Measurements from ENCODE around the gene HECTD4. TPM values are rescaled to one million over a fixed set of nuclear protein-coding genes. Genes with fewer than 3 reads are reported as not detected.

The HECTD4 gene
- total and polyA plus RNA-seq, 9 of the 15 experiments (the other 6 are each of a cell fraction or from before 2014, with no cell fraction given): 3.5 to 33.3 (median 13.5) TPM

GRCh38 chr12:112185093-112185923, 196.9 kb downstream of the HECTD4 start:
- ChIA-PET CTCF (ENCODE audit: low intra/inter-chr PET ratio) (no interaction called here), POLR2A (interaction anchor here (0.5 to 0.7 kb wide), 2 partner anchors 127 to 216 kb away, joined by 3 read pairs; no protein-coding TSS in a partner anchor)
- no peaks in the 10 kb centered on the region for H3K9me3 ChIP-seq (replicated peaks; ENCODE audit: control insufficient read depth, insufficient read depth, low read depth, low read length)
- 93% methylated on average over 25 of the region's 26 CpGs for WGBS (ENCODE audit: insufficient coverage, low coverage, missing lambda C conversion rate)
- H3K4me2 ChIP-seq (ENCODE audit: insufficient read depth, low read length): no peak overlapping the region
- no TSS peak for BruUV-seq (replicated peaks)
- peaks cover 47% of the 10 kb centered on the region; the same call in 2 of the 3 replicates for H3K36me3 ChIP-seq (ENCODE audit: control insufficient read depth, insufficient read depth, low read length)
- H3K27ac ChIP-seq (ENCODE audit: extremely low read depth, low read depth, low read length): no peak overlapping the region
- in situ Hi-C loops (cut with MboI) (no loop called here), intact Hi-C loops (cut with micrococcal nuclease) (no loop called here)
- TF ChIP-seq SLC30A9 (CRISPR knock-in tag; IDR thresholded peaks at IDR 0.05) (no peak), NFXL1 (CRISPR knock-in tag; IDR thresholded peaks at IDR 0.05) (no peak), NFIC (IDR thresholded peaks at IDR 0.05) (peak; percentile 66)
- peaks cover 5% of the 10 kb centered on the region for H3K9me1 ChIP-seq (ENCODE audit: control insufficient read depth, insufficient read depth, low read length)
- no peaks in the 10 kb centered on the region; a peak in 1 of 5 replicates for H3K4me1 ChIP-seq (replicated peaks in 1 of 2; ENCODE audit: control insufficient read depth in 2 of 2, insufficient read depth in 2 of 2, low read length in 2 of 2)
- no peak for FAIRE-seq
- H3K4me3 ChIP-seq: no peak overlapping the region
- H2AFZ ChIP-seq (ENCODE audit: low read depth, low read length): no peak overlapping the region
- H3K79me2 ChIP-seq (ENCODE audit: control insufficient read depth, insufficient read depth, low read length): no peaks in the 10 kb centered on the region
- no peaks in the 10 kb centered on the region for H4K20me1 ChIP-seq (replicated peaks; ENCODE audit: control insufficient read depth, insufficient read depth, low read length)
- H3K27me3 ChIP-seq (ENCODE audit: control insufficient read depth in 2 of 2, insufficient read depth in 2 of 2, low read length in 2 of 2): no peaks in the 10 kb centered on the region
- H3K9ac ChIP-seq (ENCODE audit: insufficient read depth in 1 of 2, low read depth in 2 of 2, low read length in 2 of 2): no peak overlapping the region
- DNase-seq (ENCODE audit: extremely low read depth in 1 of 4, low spot score in 3 of 4): no peak
- no peak for ATAC-seq

Measured in K562 (cell line).